Stimulated activated CD8-positive, alpha-beta memory T cell treated with anti-CD3 and anti-CD28 coated beads, Interleukin-4, amount 100 ng/mL, for 48 hours (primary cell): ENCODE measurements around the gene RCOR2.
"Not testable (repeated sequence)": the region's sequence is repeated elsewhere in the genome, so short reads cannot be mapped to it uniquely, and the experiment has no call there.

ENCODE experiments used
- DNase-seq: peaks from one replicate; pipeline ENCODE4 v3.0.0-alpha.2; 2020

Gene RCOR2

DNA sequence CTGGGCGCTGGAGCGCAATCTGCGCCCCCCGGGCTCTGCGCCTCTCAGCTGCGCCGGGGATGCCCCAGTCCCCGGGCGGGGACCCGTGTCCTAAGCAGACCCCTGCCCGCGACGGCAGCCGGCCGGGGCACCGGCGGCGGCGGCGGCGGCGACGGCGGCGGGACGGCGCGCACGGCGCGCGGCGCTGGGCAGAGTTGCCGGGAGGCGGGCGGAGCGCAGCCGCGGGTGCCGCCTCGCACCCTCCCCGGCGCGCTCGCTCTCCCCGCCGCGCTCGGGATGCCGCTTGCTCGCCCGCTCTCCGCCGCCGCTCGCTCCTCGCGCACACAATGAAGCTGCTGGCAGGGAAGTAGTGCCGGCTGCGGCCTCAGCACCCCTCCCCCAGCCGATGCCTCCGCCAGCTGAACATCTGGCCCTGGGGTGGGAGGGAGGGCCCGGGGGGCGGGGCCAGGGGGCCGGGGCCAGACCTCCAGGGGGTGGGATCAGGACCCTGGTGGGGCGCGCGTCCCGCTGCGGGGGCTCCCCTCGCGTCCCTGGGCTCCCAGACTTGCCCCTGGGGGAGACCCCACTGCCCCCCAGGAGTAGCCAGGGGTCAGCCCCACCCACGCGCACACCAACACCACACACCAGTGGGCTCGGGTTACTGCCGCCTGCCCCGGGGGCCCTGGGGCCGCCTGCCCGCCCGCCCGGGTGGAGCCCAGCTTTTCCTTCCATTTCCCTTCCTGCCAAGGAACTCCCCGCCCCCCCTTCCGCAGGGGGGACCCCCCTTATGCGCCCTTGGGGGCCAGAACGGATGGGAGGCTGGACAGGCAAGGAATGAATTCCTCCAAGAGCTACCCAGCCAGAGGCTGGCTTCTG is at the start of gene RCOR2:
Gene RCOR2 (minus strand): TSS at position 328 of the 855 bp plus-strand sequence. CDS start 708 bp downstream, outside the sequence.
- peak; percentile 76 for DNase-seq

- no peak for DNase-seq
These were observed 49.5 kb upstream of the RCOR2 start for GRCh38 chr11:63966444-63966843.

DNA sequence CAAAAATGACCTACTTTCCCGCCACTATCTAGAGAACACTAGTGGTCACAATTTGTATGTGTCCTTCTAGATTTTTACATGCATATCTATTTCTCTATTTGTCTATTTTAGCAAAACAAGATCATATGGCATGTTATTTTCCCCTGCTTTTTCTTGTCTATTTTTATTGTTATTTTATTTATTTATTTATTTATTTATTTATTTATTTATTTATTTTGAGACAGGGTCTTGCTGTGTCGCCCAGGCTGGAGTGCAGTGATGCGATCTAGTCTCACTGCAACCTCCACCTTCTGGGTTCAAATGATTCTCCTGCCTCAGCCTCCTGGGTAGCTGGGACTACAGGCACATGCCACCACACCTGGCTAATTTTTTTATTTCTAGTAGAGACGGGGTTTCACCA is 46.9 kb upstream of the RCOR2 start:
- not testable (repeated sequence) for DNase-seq

DNA sequence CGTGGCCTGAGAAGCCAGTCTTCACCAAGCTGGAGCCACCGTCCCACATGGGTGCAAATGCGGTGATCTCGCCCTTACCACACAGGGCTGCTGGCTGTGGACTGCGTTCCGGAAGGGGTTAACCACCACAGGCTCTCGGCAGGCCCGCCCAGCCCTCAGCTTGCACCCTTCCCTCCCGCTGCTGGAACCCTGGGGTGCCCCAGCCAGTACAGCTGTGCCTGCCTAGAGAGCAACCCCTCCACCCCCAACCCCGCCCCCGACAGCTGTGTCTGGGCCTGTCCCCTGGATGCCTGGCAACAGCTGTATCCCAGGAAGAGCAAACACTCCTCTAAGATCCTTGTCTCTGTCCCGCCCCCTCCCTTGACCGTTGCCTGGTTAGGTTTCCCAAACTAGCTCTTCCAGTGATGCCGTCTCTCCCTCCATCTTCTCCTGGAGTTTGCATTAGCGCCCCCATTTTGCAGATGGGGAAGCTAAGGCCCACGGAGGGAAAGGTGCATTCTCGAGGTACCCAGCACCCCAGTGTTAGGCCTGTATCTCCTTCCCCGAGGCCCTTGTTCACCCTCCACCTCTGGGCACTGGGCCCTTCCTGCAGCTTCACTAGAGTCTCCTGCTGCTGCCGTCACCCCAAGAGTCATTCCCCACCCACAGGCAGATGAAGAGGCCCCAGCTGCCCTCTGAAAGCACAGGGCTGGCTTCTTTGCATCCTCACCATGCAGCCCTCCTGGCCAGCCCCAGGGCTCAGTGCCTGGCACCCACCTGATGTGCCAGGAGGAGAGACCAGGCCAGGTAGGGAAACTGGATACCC is 44.8 kb upstream of the RCOR2 start:
- DNase-seq, result no peak

DNA sequence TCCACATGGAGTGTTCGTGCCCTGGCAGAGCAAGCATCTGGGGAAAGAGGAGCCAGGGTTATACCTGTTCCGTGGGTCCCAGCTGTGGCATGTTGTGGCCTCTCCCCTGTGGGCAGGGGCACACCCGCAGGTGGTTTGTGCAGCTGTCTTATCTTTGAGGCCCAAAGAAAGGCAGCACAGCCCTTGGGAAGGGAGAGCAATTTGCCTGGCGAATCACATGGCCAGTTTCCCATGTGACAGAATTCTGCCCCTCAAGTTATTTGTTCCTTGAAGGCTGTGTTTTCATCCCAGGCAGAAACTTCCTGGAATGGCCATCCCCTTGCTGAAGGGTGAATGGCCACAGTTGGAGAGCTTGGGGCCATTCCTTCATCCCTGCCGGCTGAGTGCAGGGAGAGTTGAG is 41.0 kb upstream of the RCOR2 start:
- no peak for DNase-seq

GRCh38 chr11:63952570-63952969 is 35.6 kb upstream of the RCOR2 start:
- no peak for DNase-seq

DNA sequence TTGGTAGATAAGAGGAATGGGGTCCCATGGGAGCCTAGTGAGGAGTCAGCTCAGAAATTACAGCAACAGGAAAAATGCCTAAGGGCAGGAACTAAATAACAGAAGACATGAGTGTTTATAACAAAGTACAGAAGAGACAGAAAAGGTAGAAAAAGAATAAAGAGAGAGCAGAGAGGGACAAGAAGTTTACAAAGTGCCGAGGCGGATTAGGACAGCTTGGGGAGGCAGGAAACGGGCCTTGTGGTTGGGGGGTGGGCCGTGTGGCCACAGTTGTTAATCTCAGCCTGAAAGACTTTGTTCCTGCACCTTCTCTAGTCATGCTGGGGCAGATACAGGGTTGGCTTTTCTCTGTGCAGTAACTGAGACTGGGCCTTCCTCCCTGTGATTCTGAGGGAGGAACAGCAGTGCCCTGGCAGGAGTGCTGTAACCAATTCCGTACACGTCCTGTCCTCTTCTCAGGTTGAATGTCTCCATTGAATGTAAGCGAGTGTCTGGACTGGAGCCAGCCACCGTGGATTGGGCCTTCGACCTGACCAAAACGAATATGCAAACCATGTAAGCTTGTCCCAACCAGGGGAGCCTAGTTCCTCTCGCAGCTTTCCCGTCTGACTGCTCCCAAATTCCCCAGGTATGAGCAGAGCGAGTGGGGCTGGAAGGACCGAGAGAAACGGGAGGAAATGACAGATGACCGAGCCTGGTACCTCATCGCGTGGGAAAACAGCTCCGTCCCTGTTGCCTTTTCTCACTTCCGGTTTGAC is 35.0 kb upstream of the RCOR2 start:
- peak; percentile 49 for DNase-seq

GRCh38 chr11:63945477-63946163 is 28.7 kb upstream of the RCOR2 start:
- DNase-seq, result peak; percentile 54

- DNase-seq, result no peak
These were observed 28.0 kb upstream of the RCOR2 start for GRCh38 chr11:63944987-63945386.

DNA sequence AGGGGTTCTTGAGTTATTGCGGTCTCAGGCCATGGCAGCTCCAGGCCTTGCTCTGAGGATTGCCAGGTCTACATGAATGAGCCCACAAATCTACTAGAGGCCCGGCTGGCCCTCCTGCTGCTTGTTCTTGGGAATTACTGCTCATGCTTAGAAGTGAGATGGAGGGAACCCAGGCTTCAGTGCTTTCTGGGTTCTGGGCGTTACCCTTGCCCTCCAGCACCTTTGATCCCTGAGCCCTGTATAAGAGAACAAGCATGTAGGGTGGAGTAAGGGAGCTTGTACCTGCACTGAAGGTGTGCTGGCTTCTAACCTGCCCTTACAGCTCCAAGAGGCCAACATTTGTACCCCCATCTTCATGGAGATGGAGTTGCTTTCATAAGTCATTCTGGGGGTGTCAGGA is 25.8 kb upstream of the RCOR2 start:
- DNase-seq, result no peak

GRCh38 chr11:63941901-63942300 is 24.9 kb upstream of the RCOR2 start:
- no peak for DNase-seq

DNA sequence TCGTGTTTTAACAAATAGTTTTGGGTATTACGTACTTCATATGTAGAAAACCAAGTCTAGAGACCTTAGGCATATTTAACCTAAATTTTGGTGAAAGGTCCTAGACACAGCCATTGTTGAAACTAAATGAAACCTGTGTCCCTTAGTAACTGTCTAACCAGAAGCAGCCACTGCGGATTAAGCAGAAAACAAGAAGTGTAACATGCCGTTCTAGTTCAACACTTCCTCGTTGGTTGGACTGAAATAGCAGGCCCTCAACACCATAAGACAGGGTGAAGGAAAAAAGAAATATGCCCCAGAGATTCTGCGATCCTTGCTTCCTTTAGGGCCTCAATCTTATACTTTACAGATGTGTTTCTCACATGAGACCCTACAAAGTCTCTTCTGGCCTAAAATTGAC is 23.8 kb upstream of the RCOR2 start:
- DNase-seq, result no peak

- DNase-seq, result no peak
These were observed 22.5 kb upstream of the RCOR2 start for GRCh38 chr11:63939397-63939891.

DNA sequence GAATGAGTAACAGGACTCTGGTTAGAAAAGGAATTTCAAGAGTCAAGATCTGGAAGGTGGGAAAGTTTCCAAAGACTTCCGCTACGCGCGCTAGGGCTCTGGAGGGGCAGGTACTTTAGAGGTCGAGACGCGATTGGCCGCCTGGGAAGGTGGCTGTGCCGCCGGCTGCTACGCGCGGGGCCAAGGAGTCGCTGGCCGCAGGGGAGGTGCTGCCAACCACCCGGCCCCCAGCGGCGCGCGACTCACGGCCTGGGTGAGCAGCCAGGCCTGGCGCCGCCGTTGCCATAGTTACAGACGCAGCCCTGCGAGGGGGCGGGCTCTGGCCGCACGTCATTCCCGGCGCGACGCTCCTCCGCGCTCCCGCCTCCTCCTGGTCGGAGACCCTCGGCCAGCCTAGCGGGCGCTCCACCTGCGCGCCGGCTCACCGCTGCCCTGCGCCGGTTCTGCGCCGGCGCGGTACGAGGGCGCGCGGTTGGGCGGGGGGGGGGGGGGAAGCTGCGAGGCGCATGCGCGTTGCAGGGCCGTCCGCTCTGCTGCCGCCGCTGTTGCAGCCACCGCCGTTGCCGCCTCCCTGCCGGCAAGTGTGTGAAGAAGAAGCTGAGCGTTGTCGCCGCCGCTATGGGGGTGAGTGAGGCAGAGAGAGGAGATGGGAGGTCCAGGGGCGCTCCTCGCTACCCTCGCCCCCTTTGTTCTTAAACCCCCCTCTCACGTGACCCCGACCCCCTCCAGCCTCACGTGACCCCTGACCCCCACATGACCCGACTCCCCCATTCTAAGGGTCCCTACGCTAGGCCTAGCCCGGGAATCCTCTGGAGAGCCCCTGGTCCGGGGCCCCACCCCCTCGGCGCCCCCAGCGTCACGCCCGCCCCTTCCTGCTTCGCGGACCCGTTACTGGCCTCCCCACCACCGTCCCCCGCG is 21.8 kb upstream of the RCOR2 start, which contains the start of gene NAA40:
Gene NAA40 (plus strand): TSS at position 524 of the 918 bp plus-strand sequence. CDS start 95 bp downstream, at position 619.
- DNase-seq, result peak; percentile 95

GRCh38 chr11:63937713-63938478 is 20.9 kb upstream of the RCOR2 start:
- DNase-seq, result peak; percentile 64

DNA sequence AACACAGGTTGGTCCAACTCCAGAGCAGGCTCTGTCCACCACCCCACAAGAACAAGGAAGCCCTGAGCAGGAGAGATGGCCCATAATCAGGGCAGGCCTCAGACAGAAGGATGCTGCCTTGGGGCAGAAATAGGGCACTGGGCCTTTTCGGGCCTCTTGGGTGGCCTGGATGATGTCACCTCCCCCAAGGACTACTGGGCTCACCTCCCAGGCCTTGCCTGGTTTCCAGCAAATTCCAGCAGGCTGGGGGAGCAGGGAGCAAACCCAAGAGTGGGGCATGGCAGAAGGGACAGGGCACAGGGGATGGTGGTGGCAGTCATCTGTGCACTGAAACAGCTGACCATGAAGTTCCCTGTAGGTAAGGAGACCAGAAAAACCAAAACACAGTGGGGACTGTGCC is 16.5 kb upstream of the RCOR2 start:
- no peak for DNase-seq

DNA sequence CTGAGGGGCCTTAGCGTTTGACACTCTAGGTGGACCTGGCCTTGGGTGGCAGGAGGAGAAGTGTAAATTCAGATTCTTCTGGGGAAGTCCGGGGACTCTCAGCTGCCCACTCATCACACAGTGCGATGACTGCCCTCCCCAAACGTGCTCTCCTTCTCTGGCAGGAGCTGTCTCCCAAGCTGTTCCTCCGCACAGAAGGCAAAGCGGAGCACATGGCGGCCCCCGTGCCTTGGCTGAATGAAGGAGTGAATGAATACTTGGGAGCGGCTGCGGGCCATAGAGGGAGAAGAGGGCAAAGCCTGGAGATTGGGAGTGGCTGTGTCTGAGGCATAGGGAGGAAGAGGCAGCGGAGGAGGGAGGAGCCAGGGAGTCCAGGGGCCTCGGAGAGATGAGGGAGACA is 14.9 kb upstream of the RCOR2 start:
- DNase-seq, result no peak

- no peak for DNase-seq
These were observed 14.1 kb upstream of the RCOR2 start for GRCh38 chr11:63931045-63931444.

- DNase-seq, result no peak
These were observed 12.7 kb upstream of the RCOR2 start for GRCh38 chr11:63929616-63930015.

- no peak for DNase-seq
These were observed 6.4 kb upstream of the RCOR2 start for GRCh38 chr11:63923319-63923718.
